K562 (cell line): ENCODE results near the gene DYNLT4. TPM values are rescaled to one million over a fixed set of nuclear protein-coding genes. Genes with fewer than 3 reads are reported as not detected.
A peak's percentile ranks its signal among the peaks of the same experiment; 100 is the strongest.

Experiments used
- ATAC-seq: fragments of 200-7000 bp; cut with Tn5 transposase; 3 replicates; pipeline ENCODE4 v1.9.1; 2020; ENCODE audit warnings: moderate library complexity
- BruUV-seq: library from RNA; stranded (reverse); fragments of 400-500 nt; replicated peaks from 2 replicates; lab custom pipeline; 2021; lab: Mats Ljungman, UMichigan
- CTCF ChIA-PET: fragments of 300-600 bp; formaldehyde crosslinking; extraction: SDS; loops from one replicate; lab custom pipeline; 2021; ENCODE audit warnings: low intra/inter-chr PET ratio; lab: Yijun Ruan, JAX
- POLR2A ChIA-PET: fragments of 300-600, 350-650 bp; sonication (Branson Sonifier 250); formaldehyde crosslinking; extraction: SDS; loops from one replicate; lab custom pipeline; 2021; ENCODE audit warnings: antibody characterized with exemption, inconsistent platforms; lab: Yijun Ruan, JAX
- DNase-seq, 4 experiments: peaks; one replicate each; pipeline versions ENCODE4 v3.0.0 to v3.0.0-alpha.2; 2011 to 2018; ENCODE audit warnings: low spot score in 3 of 4, mixed read lengths in 3 of 4; ENCODE audit errors: extremely low read depth in 1 of 4
- FAIRE-seq: peaks from 2 replicates; lab custom pipeline; 2011; peaks lifted over from hg19 to GRCh38; lab: Jason Lieb, UNC
- H2AFZ ChIP-seq: 2 replicates; pipeline ENCODE4 v1.6.0; 2011; ENCODE audit warnings: low read depth, low read length, control low read depth, inconsistent platforms
- H3K27ac ChIP-seq: fragments of 200-600 bp; 3 replicates; pipeline ENCODE4 v1.8.0; 2011; ENCODE audit warnings: low read depth, mild to moderate bottlenecking, control low read depth, inconsistent platforms, low read length, moderate library complexity, mixed read lengths; ENCODE audit errors: extremely low read depth
- H3K27me3 ChIP-seq, 2 experiments: fragments of 300-600 bp in 1 of 2; 2 replicates in 1 of 2; 3 replicates in 1 of 2; pipeline versions ENCODE4 v1.6.0 to v1.8.0; 2011; ENCODE audit warnings: inconsistent platforms in 2 of 2, low read length in 2 of 2, mild to moderate bottlenecking in 1 of 2, mixed read lengths in 1 of 2, moderate library complexity in 1 of 2; ENCODE audit not compliant: control insufficient read depth in 2 of 2, insufficient read depth in 2 of 2
- H3K36me3 ChIP-seq: fragments of 300-600 bp; 3 replicates; pipeline ENCODE4 v1.8.0; 2011; ENCODE audit warnings: mild to moderate bottlenecking, low read length, inconsistent platforms; ENCODE audit not compliant: control insufficient read depth, insufficient read depth
- H3K4me1 ChIP-seq, 2 experiments: fragments of 200-600 bp in 1 of 2; replicated peaks in 1 of 2; 2 replicates in 1 of 2; 3 replicates in 1 of 2; pipeline versions ENCODE4 v1.5.1 to v1.8.0; 2011; ENCODE audit warnings: inconsistent platforms in 2 of 2, low read length in 2 of 2, mild to moderate bottlenecking in 1 of 2, mixed read lengths in 1 of 2, moderate library complexity in 1 of 2; ENCODE audit not compliant: control insufficient read depth in 2 of 2, insufficient read depth in 2 of 2
- H3K4me2 ChIP-seq: 2 replicates; pipeline ENCODE4 v1.6.1; 2011; ENCODE audit warnings: low read length, control low read depth, inconsistent platforms, mixed read lengths; ENCODE audit not compliant: insufficient read depth
- H3K4me3 ChIP-seq: fragments of 200-600 bp; sonication (generic), shearing (Covaris generic); 2 replicates; pipeline ENCODE4 v1.5.1; 2016; ENCODE audit warnings: control low read depth, inconsistent platforms
- H3K79me2 ChIP-seq: fragments of 200-600 bp; 3 replicates; pipeline ENCODE4 v1.8.0; 2011; ENCODE audit warnings: low read length, inconsistent platforms; ENCODE audit not compliant: control insufficient read depth, insufficient read depth
- H3K9ac ChIP-seq, 2 experiments: 2 replicates each; pipeline versions ENCODE4 v1.6.0 to v1.6.1; 2011; ENCODE audit warnings: low read depth in 2 of 2, low read length in 2 of 2, control low read depth in 1 of 2, inconsistent platforms in 1 of 2, mild to moderate bottlenecking in 1 of 2, mixed read lengths in 1 of 2; ENCODE audit not compliant: insufficient read depth in 1 of 2
- H3K9me1 ChIP-seq: one replicate; pipeline ENCODE4 v1.6.0; 2011; ENCODE audit warnings: inconsistent platforms, mild to moderate bottlenecking, low read length, moderate library complexity; ENCODE audit not compliant: control insufficient read depth, insufficient read depth
- H3K9me3 ChIP-seq: replicated peaks from 2 replicates; pipeline ENCODE4 v1.5.1; 2011; ENCODE audit warnings: low read depth, low read length, inconsistent platforms; ENCODE audit not compliant: control insufficient read depth, insufficient read depth
- H4K20me1 ChIP-seq: replicated peaks from 2 replicates; pipeline ENCODE4 v1.6.1; 2011; ENCODE audit warnings: low read length, inconsistent platforms, mixed read lengths; ENCODE audit not compliant: control insufficient read depth, insufficient read depth
- ARID2 ChIP-seq: fragments of 450-650 bp; IDR thresholded peaks from 2 replicates; pipeline ENCODE4 v1.6.1; 2017; ENCODE audit warnings: antibody characterized with exemption, mild to moderate bottlenecking
- GTF2E2 ChIP-seq: fragments of 200-800 bp; sonication (Bioruptor generic); IDR thresholded peaks from 2 replicates; pipeline ENCODE4 v1.6.1; 2016; ENCODE audit warnings: missing genetic modification characterization, missing compliant biosample characterization
- NFRKB ChIP-seq: fragments of 450-650 bp; IDR thresholded peaks from 2 replicates; pipeline ENCODE4 v1.6.1; 2016; ENCODE audit warnings: low read depth
- TCF7L2 ChIP-seq: fragments of 150-350 bp; IDR thresholded peaks from 2 replicates; pipeline ENCODE4 v1.6.1; 2016; ENCODE audit warnings: low read depth, mild to moderate bottlenecking, low read length, moderate library complexity
- XRCC3 ChIP-seq: fragments of 450-650 bp; IDR thresholded peaks from 2 replicates; pipeline ENCODE4 v1.6.1; 2017; ENCODE audit warnings: mild to moderate bottlenecking, moderate library complexity
- ZNF354B ChIP-seq: fragments of 250-450 bp; sonication (Bioruptor Pico); IDR thresholded peaks from 2 replicates; pipeline ENCODE4 v1.4.0; 2020
- ZNF57 ChIP-seq: fragments of 450-650 bp; formaldehyde crosslinking; IDR thresholded peaks from 2 replicates; pipeline ENCODE4 v1.4.0; 2020; ENCODE audit warnings: mild to moderate bottlenecking, moderate library complexity
- WGBS: fragments of 100-300 bp; shearing (Covaris generic); methylation state at CpG from one replicate; pipeline ENCODE4 v1.1.6; 2016; ENCODE audit warnings: low coverage, mixed read lengths; ENCODE audit not compliant: insufficient coverage; ENCODE audit errors: missing lambda C conversion rate; 5-methylcytosine and 5-hydroxymethylcytosine counted together
- in situ Hi-C: fragments of 300-500 bp; cut with MboI; formaldehyde crosslinking; loops from 4 replicates; pipeline ENCODE4 v1.15.0; 2018; ENCODE audit warnings: inconsistent platforms, mixed read lengths
- intact Hi-C: fragments of 100-400 bp; cut with micrococcal nuclease; formaldehyde crosslinking; loops from 2 replicates; pipeline ENCODE4 v1.14.2; 2022
- polyA plus RNA-seq, 8 experiments: library from polyadenylated mRNA; depleted of rRNA in 4 of 8; stranded (reverse) in 5 of 8; unstranded in 3 of 8; fragments of >200 nt; fragmentation: Nextera tagmentation in 2 of 8; fragmentation: Illumina TruSeq in 1 of 8; extraction: Ambion mirVana in 2 of 8; extraction: Trizol in 1 of 8; gene quantifications; 2 replicates each; pipeline versions ENCODE4 v1.2.1 to v1.2.3, GENCODE V29; 2011 to 2014; ENCODE audit warnings: inconsistent platforms in 1 of 8, missing spikeins in 1 of 8
- total RNA-seq, 7 experiments: library from RNA; depleted of rRNA in 6 of 7; stranded (reverse); fragments of >200 nt in 6 of 7; fragmentation: Illumina TruSeq in 2 of 7; extraction: Trizol in 2 of 7; gene quantifications; 2 replicates each; pipeline versions ENCODE4 v1.2.1 to v1.2.3, GENCODE V29; 2011 to 2021; ENCODE audit warnings: low replicate concordance in 1 of 7
- TF ChIP-seq, protein P1 (sequence below): fragments of 450-650 bp; formaldehyde crosslinking; conservative IDR thresholded peaks from 2 replicates; pipeline ENCODE4 v1.4.0; 2022; ENCODE audit warnings: mild to moderate bottlenecking, missing genetic modification characterization
- TF ChIP-seq, protein P2 (sequence below): sonication (generic); IDR thresholded peaks from 2 replicates; pipeline ENCODE4 v1.6.1; 2016
- TF ChIP-seq, protein P3 (sequence below): sonication (generic); formaldehyde crosslinking; IDR thresholded peaks from 2 replicates; pipeline ENCODE4 v1.8.0; 2023; ENCODE audit warnings: missing genetic modification reagents, mild to moderate bottlenecking, borderline replicate concordance

The DYNLT4 gene
- total and polyA plus RNA-seq, 9 of the 15 experiments (the other 6 are each of a cell fraction or from before 2014, with no cell fraction given) = 0.29 to 0.73 TPM; not detected in 7

DNA sequence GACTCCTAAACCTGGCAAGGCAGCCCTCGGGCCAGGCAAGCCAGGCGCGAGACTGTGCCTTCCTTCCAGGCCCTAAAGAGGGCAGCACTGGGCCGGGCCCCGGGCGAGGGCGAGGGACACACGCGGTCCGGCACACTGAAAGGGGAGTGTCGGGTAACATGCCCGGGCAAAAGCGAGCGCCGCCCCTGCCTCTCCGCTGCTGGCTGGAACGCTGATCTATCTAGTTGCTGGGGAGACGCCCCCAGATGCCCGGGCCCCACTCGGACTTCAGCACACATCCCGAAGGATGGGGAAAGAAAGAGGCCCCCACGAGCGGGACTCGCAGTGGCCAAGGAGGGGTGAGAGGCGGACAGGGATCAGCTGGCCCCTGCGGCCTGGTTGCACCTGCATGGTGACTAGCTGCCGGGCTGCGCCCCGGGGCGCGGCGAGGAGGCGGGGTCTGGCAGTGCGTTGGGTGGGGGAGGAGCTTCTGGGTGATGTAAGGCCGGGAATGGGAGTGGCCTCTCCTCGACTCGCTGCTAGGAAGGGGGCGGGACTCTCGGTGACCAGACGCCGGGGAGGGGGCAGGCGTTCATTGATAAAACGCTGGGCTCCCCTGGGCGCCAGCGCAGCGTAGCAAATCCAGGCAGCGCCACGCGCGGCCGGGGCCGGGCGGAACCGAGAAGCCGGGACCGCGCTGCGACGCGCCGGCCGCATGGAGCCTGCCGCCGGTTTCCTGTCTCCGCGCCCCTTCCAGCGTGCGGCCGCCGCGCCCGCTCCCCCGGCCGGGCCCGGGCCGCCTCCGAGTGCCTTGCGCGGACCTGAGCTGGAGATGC is 7.2 kb downstream of the DYNLT4 start, which contains the start of gene PLK3:
PLK3 (plus strand) TSS at position 608 of the 815 bp plus-strand sequence; CDS start at position 695, 87 bp downstream.
- peak within 1 kb of the TSS; percentile 77 for H3K4me3 ChIP-seq
- H3K27me3 ChIP-seq = no peaks in the 10 kb centered on the region; a peak in 1 of 5 replicates
- H3K9ac ChIP-seq = peak within 1 kb of the TSS; percentile 63 to 94
- CTCF ChIA-PET = interaction anchor here (0.6 kb wide), 1 partner anchor 16 kb away, joined by 3 read pairs; no protein-coding TSS in a partner anchor
- in situ Hi-C loops (loop anchor here (10.0 kb wide), 2 partner anchors 505 to 695 kb away; partner anchors contain the start of gene TESK2), intact Hi-C loops (loop anchor here (2.0 to 10.0 kb wide), 2 partner anchors 19 to 165 kb away; no protein-coding TSS in a partner anchor)
- H3K4me2 ChIP-seq = peak within 1 kb of the TSS; percentile 84
- peak within 1 kb of the TSS; percentile 98 for H2AFZ ChIP-seq
- FAIRE-seq (peak; percentile 99), ATAC-seq (peak; percentile 93), DNase-seq (peak; percentile 92 to 99 (median 96))
- peak within 1 kb of the TSS; percentile 69 for H3K27ac ChIP-seq
- BruUV-seq = TSS peak; percentile 70
- under 1% methylated on average over 74 of the region's 79 CpGs for WGBS
- no peaks in the 10 kb centered on the region for H4K20me1 ChIP-seq
- POLR2A ChIA-PET = interaction anchor here (0.6 to 16.9 kb wide), 20 partner anchors 9 to 784 kb away, joined by 3 to 594 read pairs (median 4); partner anchors contain the start of genes BEST4, BTBD19, MUTYH and RPS8
- H3K9me1 ChIP-seq = peaks cover 5% of the 10 kb centered on the region
- peaks cover 31% of the 10 kb centered on the region for H3K36me3 ChIP-seq
- no peaks in the 10 kb centered on the region for H3K9me3 ChIP-seq
- peaks cover 22% of the 10 kb centered on the region for H3K79me2 ChIP-seq
- peaks cover 23 to 53% of the 10 kb centered on the region in 2 experiments for H3K4me1 ChIP-seq
- TF ChIP-seq NFRKB (no peak), ZNF57 (no peak), ARID2 (no peak), XRCC3 (no peak), TCF7L2 (no peak), GTF2E2 (0 out of 2 replicates have a peak, but pooled peaks have one; percentile 27), ZNF354B (CRISPR knock-in tag) (no peak)
- TF ChIP-seq, protein P1, sequence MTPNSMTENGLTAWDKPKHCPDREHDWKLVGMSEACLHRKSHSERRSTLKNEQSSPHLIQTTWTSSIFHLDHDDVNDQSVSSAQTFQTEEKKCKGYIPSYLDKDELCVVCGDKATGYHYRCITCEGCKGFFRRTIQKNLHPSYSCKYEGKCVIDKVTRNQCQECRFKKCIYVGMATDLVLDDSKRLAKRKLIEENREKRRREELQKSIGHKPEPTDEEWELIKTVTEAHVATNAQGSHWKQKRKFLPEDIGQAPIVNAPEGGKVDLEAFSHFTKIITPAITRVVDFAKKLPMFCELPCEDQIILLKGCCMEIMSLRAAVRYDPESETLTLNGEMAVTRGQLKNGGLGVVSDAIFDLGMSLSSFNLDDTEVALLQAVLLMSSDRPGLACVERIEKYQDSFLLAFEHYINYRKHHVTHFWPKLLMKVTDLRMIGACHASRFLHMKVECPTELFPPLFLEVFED (CRISPR knock-in tag) = no peak
- TF ChIP-seq, protein P2, sequence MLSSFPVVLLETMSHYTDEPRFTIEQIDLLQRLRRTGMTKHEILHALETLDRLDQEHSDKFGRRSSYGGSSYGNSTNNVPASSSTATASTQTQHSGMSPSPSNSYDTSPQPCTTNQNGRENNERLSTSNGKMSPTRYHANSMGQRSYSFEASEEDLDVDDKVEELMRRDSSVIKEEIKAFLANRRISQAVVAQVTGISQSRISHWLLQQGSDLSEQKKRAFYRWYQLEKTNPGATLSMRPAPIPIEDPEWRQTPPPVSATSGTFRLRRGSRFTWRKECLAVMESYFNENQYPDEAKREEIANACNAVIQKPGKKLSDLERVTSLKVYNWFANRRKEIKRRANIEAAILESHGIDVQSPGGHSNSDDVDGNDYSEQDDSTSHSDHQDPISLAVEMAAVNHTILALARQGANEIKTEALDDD = peak; percentile 79; the same call in 1 of the 2 replicates
- TF ChIP-seq, protein P3, sequence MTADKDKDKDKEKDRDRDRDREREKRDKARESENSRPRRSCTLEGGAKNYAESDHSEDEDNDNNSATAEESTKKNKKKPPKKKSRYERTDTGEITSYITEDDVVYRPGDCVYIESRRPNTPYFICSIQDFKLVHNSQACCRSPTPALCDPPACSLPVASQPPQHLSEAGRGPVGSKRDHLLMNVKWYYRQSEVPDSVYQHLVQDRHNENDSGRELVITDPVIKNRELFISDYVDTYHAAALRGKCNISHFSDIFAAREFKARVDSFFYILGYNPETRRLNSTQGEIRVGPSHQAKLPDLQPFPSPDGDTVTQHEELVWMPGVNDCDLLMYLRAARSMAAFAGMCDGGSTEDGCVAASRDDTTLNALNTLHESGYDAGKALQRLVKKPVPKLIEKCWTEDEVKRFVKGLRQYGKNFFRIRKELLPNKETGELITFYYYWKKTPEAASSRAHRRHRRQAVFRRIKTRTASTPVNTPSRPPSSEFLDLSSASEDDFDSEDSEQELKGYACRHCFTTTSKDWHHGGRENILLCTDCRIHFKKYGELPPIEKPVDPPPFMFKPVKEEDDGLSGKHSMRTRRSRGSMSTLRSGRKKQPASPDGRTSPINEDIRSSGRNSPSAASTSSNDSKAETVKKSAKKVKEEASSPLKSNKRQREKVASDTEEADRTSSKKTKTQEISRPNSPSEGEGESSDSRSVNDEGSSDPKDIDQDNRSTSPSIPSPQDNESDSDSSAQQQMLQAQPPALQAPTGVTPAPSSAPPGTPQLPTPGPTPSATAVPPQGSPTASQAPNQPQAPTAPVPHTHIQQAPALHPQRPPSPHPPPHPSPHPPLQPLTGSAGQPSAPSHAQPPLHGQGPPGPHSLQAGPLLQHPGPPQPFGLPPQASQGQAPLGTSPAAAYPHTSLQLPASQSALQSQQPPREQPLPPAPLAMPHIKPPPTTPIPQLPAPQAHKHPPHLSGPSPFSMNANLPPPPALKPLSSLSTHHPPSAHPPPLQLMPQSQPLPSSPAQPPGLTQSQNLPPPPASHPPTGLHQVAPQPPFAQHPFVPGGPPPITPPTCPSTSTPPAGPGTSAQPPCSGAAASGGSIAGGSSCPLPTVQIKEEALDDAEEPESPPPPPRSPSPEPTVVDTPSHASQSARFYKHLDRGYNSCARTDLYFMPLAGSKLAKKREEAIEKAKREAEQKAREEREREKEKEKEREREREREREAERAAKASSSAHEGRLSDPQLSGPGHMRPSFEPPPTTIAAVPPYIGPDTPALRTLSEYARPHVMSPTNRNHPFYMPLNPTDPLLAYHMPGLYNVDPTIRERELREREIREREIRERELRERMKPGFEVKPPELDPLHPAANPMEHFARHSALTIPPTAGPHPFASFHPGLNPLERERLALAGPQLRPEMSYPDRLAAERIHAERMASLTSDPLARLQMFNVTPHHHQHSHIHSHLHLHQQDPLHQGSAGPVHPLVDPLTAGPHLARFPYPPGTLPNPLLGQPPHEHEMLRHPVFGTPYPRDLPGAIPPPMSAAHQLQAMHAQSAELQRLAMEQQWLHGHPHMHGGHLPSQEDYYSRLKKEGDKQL (CRISPR knock-in tag) = no peak
